Stimulated activated CD4-positive, alpha-beta T cell treated with anti-CD3 and anti-CD28 coated beads, Interleukin-15, amount 100 ng/mL, for 24 hours (primary cell): ENCODE results near the gene PGLYRP1.

Experiments
- DNase-seq: peaks from one replicate; pipeline ENCODE4 v3.0.0-alpha.2; 2020

Gene PGLYRP1

GRCh38 chr19:46022431-46023310 lies at the start of gene PGLYRP1:
PGLYRP1 (minus strand) TSS chr19:46023053; CDS start chr19:46023021, 32 bp downstream.
- no peak for DNase-seq

- no peak for DNase-seq
Observed at GRCh38 chr19:46069806-46070341, 47.0 kb upstream of the PGLYRP1 start.

GRCh38 chr19:46068345-46069258 lies 45.7 kb upstream of the PGLYRP1 start:
- no peak for DNase-seq

GRCh38 chr19:46067691-46068090 lies 44.8 kb upstream of the PGLYRP1 start:
- DNase-seq, result no peak

GRCh38 chr19:46066471-46066870 lies 43.6 kb upstream of the PGLYRP1 start:
- no peak for DNase-seq

GRCh38 chr19:46065486-46066071 lies 42.7 kb upstream of the PGLYRP1 start:
- DNase-seq, result no peak

- no peak for DNase-seq
Observed at GRCh38 chr19:46063201-46063600, 40.3 kb upstream of the PGLYRP1 start.

GRCh38 chr19:46060012-46060411 lies 37.2 kb upstream of the PGLYRP1 start:
- DNase-seq, result no peak

- no peak for DNase-seq
Observed at GRCh38 chr19:46058778-46059177, 35.9 kb upstream of the PGLYRP1 start.

- DNase-seq, result no peak
Observed at GRCh38 chr19:46056536-46056935, 33.7 kb upstream of the PGLYRP1 start.

GRCh38 chr19:46052896-46053295 lies 30.0 kb upstream of the PGLYRP1 start:
- no peak for DNase-seq

GRCh38 chr19:46049597-46049996 lies 26.7 kb upstream of the PGLYRP1 start:
- DNase-seq, result peak; percentile 9

- DNase-seq, result no peak
Observed at GRCh38 chr19:46043519-46043918, 20.7 kb upstream of the PGLYRP1 start.

GRCh38 chr19:46042252-46042883 lies 19.5 kb upstream of the PGLYRP1 start:
- DNase-seq, result no peak

GRCh38 chr19:46040952-46041500 lies 18.2 kb upstream of the PGLYRP1 start, which contains the start of gene IGFL4:
IGFL4 (minus strand) TSS chr19:46041002; CDS start chr19:46040962, 40 bp downstream.
- DNase-seq, result no peak

GRCh38 chr19:46040125-46040524 lies 17.3 kb upstream of the PGLYRP1 start:
- no peak for DNase-seq

- DNase-seq, result no peak
Observed at GRCh38 chr19:46036744-46037128, 13.9 kb upstream of the PGLYRP1 start.

- DNase-seq, result no peak
Observed at GRCh38 chr19:46035986-46036743, 13.3 kb upstream of the PGLYRP1 start.

GRCh38 chr19:46035546-46035945 lies 12.7 kb upstream of the PGLYRP1 start:
- DNase-seq, result no peak

- no peak for DNase-seq
Observed at GRCh38 chr19:46033401-46033800, 10.5 kb upstream of the PGLYRP1 start.

GRCh38 chr19:46032597-46033025 lies 9.8 kb upstream of the PGLYRP1 start:
- no peak for DNase-seq
